Ammon's horn (tissue), 1 donor: Measurements from ENCODE around the gene GPR39.

ENCODE experiments used
- DNase-seq: peaks from one replicate; pipeline ENCODE4 v3.0.0-alpha.2; 2016; ENCODE audit warnings: low spot score

GPR39 gene

DNA sequence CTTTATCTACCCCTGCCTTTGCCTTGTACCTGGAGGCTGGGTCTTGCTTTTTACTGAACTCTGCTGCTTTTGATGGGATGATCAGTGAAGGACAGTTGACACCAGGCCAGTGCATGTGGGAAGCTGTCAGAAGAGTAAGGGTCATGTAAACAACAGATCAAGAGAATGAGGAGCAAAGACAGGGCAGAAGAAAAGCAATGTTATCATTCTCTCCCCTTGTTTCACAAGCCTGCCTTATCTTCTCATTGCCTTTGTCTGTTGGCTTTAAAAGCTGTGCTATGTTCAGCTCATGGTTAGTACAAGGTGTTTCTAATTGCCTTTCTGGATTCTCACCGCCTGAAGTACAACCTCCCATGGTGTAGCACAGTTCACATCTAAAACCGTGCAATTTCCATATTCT lies 225.8 kb downstream of the GPR39 start:
- DNase-seq: no peak

DNA sequence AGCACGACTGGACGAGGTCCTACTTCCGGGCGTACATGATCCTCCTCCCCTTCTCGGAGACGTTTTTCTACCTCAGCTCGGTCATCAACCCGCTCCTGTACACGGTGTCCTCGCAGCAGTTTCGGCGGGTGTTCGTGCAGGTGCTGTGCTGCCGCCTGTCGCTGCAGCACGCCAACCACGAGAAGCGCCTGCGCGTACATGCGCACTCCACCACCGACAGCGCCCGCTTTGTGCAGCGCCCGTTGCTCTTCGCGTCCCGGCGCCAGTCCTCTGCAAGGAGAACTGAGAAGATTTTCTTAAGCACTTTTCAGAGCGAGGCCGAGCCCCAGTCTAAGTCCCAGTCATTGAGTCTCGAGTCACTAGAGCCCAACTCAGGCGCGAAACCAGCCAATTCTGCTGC lies 228.6 kb downstream of the GPR39 start:
- DNase-seq: no peak

DNA sequence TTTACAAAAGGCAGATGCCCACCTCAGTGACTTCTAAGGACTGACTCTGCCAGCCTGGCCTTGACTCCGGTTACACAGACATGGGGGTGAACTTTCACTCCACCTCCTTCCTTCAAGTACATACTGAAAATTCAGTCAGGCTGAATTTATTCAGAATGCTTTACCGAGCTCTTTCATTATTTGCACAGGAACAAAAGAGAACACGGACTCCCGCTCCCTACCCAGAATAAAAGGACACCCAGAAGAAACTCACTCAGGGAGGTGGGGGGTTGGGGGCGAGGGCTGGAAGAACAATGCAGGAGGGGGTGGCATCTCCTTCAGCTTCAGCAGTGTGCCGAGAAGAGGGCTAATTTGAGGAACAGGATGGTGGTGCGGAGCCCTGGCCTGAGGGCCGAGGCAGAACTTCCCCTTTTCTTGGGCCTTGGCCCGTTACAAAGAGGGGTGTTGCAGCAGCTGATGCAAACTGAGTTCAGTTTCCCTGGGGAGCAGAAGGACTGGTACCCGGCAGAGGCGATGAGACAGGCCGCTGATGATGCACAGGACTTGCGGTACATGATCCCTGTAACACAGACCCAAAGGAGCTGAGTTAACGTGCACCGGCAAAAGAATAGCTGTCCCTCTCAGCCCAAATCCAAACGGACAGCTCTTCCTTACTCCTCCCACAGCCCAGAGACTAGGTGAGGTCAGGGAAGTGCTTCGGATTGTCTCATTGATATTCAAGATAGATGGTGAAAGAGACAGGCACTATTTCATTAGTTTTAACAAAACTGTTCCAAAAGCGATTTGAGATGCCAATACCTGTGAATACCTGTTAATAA lies 229.3 kb downstream of the GPR39 start:
- peak; percentile 44 for DNase-seq

DNA sequence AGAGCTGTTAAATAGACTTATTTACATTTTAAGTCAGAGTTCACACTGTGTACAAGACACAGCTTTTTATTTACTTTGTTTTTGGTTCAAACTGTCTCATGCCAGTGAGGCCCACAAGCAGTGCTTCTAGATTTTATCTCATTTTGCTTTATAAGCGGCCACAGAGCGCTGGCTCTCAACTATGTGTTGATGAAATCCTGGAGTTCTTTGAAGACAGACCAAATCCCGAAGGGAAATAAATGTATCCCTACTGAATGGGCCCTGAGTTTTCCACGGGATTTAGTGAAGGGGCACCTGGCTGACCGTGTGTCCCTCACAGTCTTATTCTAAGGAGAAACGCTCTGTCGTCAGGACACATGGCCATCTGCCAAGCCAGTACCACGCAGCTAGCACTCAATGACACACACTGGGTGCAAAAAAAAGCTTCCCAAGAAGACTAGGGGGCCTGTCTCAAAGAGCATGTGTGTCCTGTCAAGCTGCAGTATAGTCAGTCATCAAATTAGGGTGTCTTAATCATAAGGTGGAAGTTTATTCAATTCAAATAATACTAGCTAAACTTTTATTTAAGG lies 230.0 kb downstream of the GPR39 start:
- DNase-seq: no peak

DNA sequence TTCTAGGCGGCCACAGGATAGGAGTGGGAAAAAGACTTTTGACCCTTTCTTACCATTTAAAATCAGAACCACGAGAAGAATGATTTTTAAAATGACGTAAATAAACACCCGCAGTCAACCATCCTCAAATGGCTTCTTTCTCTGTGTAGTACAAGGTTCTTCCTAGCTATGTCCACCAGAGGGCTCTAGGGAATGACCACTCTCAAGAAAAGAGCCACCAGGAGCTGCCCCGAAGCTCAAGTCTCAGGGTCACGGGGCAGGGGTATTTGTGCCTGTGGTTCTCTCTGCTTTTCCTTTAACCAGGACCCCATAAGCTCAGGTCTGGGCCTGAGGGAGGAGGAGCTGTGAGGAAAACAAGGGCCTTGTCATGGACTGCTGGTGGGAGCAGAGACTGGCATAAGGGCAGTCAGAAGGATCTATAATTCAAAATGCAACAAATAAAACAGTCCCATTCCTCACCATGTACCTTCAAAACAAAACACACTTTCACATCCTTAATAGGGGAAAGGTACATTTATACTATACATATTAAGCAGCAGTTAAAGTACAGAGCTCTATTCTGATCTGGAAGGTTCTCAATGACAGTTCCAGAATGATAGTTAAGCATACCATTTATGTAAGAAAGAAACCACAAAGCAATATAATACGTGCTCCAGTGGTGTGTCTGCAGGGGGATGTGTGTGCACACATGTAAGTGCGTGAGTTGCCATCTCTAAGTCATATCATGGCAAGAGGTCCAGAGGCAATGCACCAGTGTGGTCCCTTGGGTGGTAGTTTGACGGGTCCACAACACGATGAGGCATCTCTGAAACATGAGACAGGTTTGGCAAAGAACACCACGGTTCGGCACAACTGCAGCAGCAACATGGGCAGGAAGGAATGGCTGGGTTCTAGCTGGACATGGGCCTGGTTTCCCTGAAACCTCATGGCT lies 234.8 kb downstream of the GPR39 start:
- DNase-seq: no peak

DNA sequence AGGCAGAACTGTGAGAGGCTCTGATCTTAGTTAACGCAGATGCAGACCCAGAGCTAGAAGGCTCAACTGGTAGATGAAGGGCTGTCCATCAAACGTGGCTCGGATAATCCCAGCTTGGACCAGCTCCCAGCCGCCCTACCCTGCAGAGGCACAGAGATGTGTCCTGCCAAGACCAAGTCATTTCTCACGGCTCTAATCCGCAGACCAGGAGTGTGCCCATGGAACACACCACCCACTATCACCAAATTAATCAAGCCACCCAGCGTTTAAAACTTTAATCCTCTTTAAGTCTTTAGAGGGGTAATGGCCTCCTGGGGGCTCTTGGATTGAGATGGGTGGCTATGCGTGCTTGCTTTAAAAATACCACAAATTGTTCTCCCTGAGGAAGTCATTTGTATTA lies 235.9 kb downstream of the GPR39 start:
- peak; percentile 9 for DNase-seq

DNA sequence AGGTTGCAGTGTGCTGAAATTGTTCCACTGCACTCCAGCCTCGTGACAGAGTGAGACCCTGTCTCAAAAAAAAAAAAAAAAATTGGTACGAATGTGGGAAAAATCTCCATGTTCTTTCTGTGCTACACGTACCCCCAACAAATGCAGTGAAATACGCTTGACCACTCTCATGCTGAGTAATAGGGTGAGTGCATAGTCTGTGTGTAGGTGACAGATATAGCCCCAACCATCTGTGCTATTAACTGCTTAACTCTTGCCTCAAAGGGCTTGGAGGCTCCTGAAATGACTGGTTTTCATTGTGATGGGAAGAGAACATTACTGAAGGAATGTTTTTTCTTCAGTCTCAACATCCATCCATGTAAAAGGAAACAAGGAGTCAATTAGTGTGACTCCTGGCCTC lies 237.7 kb downstream of the GPR39 start:
- DNase-seq: no peak

DNA sequence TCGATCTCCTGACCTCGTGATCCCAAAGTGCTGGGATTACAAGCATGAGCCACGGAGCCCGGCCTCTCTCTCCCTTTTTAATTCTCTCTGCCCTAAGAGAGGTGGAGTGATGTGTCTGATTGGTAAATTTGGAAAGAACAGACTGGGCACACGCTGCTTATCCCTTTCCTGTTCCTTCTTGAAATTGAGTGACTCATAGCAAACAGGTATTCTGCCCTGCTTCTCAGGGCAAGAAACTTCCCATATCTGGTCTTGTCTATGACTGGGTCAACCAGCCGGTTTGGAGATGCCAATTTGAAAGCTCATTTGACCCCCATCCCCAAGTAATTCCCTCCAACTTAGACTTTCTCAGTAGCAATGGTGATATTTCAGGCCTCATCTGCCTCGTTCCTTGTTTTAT lies 238.4 kb downstream of the GPR39 start:
- no peak for DNase-seq

DNA sequence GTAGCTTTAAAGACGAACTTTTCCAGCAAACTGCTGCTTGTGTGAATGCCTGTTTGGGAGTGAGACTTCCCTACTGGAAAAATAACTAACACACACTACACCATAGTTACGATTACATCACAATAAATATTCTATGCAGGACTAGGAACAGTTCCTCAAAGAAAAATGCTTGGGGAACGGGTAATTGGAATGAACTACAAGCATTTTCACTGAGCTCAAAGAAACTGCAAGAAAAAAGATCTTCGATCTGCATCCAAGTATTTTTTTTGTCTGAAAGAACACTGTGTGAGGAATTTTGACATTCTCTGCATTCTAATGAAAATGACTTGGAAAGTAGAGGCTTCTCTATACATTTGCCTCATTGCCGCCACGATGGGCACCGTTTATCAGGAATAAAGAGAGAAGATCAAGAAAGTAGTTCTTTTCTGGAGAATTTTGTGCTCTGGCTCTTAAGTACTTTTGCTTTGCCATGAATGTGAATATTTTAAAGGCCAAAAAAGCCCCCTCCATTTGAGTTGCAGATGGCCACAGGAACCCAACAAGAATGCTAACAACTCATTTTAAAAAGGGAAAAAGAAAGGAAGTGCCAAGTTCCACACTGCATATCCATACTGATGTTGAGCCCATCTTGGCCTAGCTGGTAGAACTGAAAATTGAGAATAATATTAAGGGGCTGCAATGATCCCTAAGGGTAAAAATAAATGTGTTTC lies 239.8 kb downstream of the GPR39 start:
- DNase-seq: no peak

DNA sequence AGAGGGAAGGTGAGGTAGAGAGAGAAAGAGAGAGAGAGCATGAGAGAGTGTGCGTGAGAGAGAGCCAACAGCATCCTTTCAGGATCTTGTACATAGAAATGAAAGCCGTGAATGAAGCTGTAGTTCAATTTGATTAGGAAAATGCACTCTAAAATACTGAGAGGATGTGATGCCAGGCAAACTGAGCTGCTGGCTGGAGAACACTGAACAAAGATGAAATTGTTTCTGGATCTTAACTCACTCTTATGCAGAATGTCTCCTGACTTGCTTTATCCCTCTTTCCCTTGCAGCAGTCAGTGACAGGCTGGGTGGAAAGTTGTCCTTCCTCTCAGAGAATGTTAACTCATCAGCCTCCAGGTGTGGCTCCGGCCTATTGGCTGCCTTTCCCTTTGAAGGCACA lies 242.7 kb downstream of the GPR39 start:
- DNase-seq: peak; percentile 22

DNA sequence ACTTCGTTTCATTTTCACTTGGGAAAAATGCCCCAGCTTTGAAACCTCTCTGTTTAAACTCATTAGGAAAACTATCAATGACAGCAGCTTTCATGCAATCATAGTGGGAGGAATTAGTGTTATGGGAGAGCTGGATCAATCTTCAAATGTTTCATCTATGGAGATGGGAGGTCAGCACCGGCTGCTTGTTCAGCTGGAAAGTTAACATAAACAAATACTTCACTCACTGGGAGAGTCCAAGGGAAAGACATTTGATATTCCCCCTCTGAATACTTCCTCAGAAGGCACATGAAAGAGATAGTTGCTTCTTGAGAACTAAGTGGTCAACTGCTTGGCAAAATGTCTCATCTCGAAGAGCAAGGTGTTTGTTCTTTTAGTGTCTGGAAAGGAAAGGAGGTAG lies 246.1 kb downstream of the GPR39 start:
- DNase-seq: no peak

DNA sequence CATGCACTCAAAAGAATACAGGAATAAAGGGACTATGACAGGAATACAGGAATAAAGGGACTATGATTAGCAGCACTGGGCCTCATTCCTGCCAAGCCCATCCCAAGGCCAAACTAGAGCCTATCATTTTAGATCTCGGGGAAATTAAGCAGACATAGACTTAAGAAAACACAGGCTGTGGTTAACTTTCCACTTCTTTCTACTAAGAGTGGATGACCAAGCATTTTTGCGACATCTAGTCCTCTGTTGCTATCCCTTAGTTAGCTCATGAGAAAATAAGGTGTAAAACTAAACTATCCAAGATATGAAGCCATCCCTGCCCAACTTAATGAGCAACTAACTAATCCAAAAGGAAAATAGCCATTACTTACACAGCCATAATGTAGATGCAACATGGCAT lies 247.5 kb downstream of the GPR39 start:
- no peak for DNase-seq

DNA sequence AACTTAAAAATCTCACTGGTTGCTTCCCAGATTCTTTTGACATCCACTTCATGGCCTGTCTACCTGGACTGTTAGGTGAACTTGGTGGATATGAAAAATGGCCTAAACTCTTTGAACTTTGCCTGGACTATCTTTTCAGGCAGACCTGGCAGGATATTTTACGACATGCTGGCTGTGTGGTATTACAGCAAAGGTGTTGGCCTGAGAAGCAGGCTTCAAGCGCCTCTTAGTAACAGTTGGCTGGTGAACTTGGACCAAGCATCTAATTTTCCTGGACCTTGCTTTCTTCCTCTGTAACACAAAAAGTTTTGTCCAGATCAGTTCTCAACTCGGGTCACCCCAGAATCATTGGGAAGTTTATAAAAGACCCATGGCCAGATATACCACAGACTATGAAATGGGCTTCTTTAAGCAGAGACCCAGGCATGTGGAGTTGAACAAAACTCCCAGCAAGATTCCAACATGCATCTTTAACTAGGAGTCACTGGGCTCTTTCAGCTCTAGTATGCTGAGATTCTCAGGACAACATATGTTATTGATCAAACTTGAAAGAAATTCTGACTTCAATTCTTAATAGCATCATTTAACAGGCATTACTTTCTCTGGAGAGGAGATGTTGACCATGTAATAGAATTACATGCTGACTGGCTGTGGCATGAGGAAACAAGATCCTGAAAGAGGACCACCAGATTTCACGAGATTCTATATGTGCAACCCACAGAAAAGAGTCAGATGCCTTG lies 249.0 kb downstream of the GPR39 start:
- no peak for DNase-seq

DNA sequence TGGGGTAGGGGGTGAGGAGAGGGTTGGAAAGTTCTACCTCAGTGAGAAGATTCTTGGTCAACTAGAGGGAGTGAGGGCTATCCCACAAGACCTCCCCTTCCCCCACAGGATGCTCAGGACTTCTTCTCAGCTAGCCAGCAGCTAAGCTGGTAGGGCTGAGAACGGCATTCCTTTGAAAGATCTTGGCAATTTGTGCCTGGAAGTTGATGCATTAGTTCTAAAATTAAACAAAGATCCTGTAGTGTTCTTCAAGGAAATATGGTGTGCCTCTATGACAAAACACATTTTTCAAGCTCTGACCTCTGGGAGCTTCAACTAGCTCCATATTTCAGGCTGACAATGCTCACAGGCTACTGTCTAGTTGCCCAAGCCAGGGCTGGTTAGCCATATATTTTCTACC lies 251.1 kb downstream of the GPR39 start:
- no peak for DNase-seq

DNA sequence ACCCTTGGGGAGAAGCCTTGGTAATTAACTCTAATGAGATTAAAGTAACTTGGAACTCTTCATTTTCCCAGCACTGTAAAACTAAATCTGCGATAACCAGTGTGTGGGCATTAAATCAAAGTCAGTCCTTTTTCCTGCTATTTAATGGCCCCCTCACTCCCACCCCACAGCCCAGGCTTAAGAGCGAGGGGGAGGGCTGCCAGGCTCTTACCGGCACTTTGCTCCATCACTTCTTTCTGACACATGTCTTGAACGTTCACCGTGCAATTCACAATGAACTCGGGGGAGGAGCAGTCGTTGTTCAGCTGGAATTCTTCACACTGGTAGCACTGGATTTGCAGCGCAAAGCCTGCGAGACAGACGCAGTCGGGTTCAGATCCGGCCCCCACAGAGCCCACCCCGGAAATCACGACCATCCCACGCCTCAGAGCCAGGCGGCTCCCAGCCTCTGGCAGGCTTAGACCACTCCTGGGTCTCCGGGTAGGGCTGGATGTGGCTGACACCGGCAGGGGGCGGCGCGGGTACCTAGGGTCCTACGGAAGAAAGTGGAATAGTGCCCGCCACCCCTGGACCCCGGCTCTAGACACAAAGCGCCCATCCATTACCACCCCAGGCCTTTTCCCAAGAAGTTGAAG lies 251.7 kb downstream of the GPR39 start:
- peak; percentile 29 for DNase-seq

DNA sequence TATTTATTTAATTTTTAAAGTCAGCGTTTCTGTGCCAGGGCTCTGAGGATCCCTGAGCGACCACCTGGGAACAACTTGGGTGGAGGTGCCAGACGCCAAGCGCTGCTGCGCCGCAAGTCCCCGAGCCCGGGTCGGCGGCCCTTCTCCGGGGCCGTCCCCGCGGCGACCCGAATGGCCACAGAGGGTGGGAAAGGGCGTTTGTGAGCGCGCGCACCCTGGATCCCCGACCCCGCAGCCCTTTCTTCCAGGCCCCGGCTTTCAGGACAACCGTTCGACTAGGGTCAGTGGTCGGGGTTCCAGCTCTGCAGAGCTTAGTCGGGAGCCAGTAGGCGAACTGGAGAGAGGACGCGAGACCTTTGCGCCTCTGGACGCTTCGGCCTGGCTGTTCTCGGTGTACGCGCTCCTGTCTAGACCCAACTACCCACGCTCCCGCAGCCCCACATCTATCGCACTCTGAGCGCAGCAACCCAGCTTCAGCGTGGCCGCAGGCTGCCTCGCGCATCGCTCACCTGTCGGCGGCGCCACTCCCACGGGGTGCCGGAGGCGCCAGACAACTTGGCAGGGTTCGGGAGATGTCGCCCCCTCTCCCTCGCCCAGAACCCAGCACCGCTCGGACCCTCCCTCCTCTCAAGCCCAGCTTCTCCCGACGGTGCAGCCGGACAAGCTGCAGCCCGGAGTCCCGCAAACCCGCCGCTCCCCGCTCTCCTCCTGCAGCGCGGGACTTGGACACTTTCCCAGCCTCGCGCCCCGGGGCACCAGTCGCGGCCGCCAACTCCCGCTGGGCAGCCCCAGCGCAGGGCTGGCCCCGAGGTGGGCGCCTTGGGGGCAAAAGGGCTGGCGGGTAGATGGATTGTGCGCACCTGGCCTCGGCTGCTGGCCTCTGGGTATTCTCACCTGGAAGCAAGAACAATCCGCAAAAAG lies 252.6 kb downstream of the GPR39 start:
- DNase-seq: peak; percentile 34

DNA sequence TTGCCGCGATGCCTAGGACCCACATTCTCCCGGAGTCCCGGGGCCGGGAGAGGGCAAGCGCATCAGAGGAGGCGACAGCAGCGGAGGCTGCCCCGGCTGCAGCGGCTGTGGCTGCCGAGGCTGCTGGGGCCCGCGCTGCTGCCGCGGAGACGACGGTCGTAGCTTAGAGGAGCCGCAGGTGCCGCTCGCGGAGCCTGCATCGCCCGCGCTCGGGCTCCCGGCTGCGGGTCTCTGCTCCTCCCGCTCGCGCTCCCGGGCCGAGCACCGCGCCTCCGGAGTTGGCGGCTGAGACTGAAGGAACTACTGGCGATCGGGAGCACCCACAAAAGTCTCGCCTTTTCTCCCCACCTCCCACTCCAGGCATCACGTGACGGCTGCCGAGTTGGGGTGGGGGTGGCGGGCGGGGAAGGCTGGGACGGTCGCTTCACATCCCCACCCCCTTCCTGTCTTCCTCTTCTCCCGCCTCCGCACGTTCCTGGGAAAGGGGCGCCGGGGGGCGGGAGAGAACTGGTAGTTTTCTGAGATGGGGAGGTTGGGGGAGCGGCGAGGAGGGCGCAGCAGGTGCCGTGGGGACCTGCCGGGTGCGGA lies 253.4 kb downstream of the GPR39 start, which contains the start of gene LYPD1:
Gene LYPD1, minus strand, starts transcription at position 298 of the 588 bp plus-strand sequence. Its CDS starts 273 bp downstream, at position 25.
- peak; percentile 47 for DNase-seq

DNA sequence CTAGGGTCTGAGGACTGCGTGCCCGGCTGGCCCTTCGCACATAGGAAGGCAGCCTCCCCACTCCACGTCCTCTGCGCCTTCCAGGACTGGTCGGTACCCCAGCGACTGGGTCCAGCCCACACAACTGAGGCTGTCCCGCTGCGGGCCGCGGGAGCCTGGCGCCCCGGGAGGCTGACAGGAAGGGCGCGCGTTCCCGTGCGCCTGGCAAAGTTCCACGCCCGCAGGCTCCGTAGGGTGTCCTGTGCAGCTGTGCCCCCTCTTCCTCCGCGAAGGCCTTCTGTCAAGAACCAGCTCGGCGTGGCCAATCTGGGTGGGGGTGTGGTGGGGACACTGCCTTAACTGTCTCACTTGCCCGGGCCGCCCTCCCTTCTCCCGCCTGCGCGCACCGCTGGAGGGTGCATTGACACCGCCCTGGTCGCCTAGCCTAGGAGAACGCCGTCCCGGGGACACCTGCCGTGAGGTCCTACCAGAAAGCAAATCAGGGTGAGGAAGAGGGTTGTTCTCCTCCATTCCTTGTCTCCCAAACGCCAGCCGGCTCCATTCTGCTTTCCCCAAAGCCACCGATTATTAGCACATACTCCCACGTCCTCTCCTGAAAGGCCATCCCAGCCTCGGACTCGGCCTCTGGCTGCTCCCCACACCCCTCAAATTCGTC lies 254.0 kb downstream of the GPR39 start:
- DNase-seq: peak; percentile 42
